PFSK-1 (cell line): Measurements from ENCODE around the gene ZNF683.

Experiments used
- POLR2AphosphoS5 ChIP-seq: IDR thresholded peaks from 2 replicates; pipeline ENCODE4 v1.6.1; 2012; ENCODE audit warnings: low read depth, mild to moderate bottlenecking, control low read depth, low read length, moderate library complexity
- REST ChIP-seq, 2 experiments: IDR thresholded peaks; 2 replicates each; pipeline versions ENCODE4 v1.6.1 to v1.8.0; 2011 to 2012; ENCODE audit warnings: low read depth in 2 of 2, low read length in 2 of 2, control low read depth in 1 of 2, inconsistent platforms in 1 of 2, mild to moderate bottlenecking in 1 of 2, moderate library complexity in 1 of 2; ENCODE audit not compliant: insufficient read depth in 1 of 2
- SIN3A ChIP-seq: IDR thresholded peaks from 2 replicates; pipeline ENCODE4 v1.6.1; 2012; ENCODE audit warnings: mild to moderate bottlenecking, low read length, moderate library complexity, borderline replicate concordance; ENCODE audit not compliant: insufficient read depth
- TAF1 ChIP-seq: IDR thresholded peaks from 2 replicates; pipeline ENCODE4 v1.6.1; 2012; ENCODE audit warnings: low read length, control low read depth, borderline replicate concordance; ENCODE audit not compliant: insufficient read depth

- no peak for TF ChIP-seq POLR2AphosphoS5
- TF ChIP-seq TAF1, result no peak
- TF ChIP-seq REST (IDR thresholded peaks at IDR 0.05; ENCODE audit: insufficient read depth in 1 of 2, low read depth in 2 of 2, low read length in 2 of 2), result no peak
- TF ChIP-seq SIN3A, result no peak
Observed at GRCh38 chr1:26320896-26321295, 51.7 kb downstream of the ZNF683 start.
